ENCODE measurements around the gene UBL4A. TPM values are rescaled to one million over a fixed set of nuclear protein-coding genes. Genes with fewer than 3 reads are reported as not detected.

UBL4A gene
- total RNA-seq, 1 experiment from 2014 or later: 48.3 TPM

DNA sequence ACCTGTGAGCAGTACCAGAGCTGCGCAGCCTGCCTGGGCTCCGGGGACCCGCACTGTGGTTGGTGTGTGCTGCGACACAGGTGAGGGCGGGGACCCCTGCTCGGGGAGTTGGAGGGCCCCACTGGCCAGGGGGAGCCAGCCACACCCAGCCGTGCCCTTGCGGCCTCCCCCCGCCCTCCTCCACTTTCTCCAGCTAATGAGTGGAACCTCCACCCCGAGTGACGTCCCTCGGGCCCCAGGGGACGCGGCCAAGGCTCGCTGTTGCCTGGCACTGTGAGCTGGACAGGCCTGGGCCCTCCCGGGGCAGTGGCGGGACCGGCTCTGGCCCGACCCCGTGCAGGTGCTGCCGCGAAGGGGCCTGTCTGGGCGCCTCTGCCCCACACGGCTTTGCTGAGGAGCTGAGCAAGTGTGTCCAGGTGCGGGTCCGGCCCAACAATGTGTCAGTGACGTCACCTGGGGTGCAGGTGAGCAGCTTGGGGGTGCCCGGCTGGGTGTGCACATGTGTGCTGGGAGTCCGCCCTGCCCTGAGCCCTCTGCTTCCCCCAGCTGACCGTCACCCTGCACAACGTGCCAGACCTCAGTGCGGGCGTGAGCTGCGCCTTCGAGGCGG, 22.7 kb downstream of the UBL4A start:
- DNase-seq (ENCODE audit: low read depth): no peak

DNA sequence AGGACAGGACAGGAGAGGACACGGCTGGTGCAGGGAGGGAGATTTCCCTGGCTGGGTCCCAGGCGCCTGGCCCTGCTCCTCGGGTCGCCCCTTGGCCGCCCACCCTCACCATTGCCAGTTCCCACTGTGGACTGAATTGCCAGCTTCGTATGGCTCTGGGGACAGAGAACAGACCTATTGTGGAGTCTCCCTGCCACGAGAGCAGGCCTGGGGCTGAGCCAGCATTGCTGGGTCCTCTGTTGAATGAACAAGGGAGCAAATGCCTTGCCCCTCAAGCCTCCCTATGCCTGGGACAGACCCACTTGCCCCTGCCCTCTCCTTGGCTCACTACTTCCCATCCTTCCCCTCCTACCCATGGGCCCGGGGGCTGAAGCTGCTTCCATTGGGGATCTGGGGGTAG, 24.0 kb downstream of the UBL4A start:
- DNase-seq (ENCODE audit: low read depth): no peak

DNA sequence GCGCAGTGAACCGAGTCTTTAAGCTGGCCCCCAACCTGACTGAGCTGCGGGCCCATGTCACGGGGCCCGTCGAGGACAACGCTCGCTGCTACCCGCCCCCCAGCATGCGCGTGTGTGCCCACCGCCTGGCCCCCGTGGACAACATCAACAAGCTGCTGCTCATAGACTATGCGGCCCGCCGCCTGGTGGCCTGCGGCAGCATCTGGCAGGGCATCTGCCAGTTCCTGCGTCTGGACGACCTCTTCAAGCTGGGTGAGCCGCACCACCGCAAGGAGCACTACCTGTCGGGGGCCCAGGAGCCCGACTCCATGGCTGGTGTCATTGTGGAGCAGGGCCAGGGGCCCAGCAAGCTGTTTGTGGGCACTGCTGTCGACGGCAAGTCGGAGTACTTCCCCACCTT, 26.1 kb downstream of the UBL4A start:
- no peak for DNase-seq (ENCODE audit: low read depth)

DNA sequence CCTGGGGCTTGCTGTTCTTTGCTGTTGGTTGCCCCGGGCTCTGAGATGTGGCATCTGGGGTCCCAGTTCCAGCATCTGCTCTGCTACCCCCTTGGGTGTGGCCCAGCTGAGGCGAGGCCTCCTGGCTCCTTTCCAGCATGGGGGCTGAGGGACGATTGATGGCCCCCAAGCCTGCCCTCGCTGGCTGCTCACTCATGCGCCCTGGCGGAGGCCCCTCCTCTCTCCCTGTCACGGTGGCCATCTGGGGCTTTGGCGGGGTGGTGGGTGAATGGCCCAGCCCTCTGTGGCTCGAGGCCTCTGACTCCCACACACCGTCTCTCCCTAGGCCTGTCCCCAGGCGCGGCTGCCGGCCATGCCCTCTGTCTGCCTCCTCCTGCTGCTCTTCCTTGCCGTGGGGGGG, 26.6 kb downstream of the UBL4A start:
- no peak for DNase-seq (ENCODE audit: low read depth)

DNA sequence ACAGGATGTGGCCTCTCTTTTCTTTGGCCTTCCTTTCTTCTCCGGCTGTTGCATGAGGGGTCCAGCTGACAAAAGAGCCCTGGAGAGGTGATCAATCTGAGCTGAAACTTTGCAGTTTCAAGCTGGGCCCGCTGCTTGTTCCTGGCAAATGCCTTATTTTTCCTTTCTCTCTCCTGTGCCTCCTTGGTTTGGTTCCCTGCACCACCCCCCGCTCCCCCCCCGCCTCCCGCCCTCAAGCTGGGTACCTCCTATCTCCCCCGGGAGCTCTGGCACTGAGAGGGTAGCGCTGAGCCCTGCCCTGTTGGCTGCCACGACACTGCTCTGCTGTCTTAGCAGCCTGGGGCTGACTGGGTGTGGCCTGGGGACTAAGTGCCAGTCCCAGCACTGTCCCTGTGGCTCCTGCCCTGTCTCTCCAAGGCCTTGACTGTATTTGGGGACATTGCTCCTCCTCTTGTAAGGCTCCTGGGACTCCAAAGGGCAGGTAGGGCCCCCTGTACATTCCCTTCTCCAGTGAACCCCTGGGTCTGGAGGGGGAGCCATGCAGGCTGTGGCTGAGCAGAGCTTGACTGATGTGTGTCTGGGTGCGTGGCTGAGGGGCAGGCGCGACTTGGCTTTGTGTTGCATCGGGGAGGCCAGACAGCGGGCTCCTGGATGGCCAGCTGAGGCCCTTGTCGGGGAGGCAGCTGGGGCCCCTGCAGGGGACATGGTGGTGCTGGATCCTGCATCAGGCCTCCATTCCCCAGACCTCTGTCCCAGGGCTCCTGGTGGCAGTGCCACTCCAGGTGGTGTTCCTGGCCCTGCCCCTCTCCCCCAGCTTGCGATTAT, 27.2 kb downstream of the UBL4A start:
- DNase-seq (ENCODE audit: low read depth): no peak

DNA sequence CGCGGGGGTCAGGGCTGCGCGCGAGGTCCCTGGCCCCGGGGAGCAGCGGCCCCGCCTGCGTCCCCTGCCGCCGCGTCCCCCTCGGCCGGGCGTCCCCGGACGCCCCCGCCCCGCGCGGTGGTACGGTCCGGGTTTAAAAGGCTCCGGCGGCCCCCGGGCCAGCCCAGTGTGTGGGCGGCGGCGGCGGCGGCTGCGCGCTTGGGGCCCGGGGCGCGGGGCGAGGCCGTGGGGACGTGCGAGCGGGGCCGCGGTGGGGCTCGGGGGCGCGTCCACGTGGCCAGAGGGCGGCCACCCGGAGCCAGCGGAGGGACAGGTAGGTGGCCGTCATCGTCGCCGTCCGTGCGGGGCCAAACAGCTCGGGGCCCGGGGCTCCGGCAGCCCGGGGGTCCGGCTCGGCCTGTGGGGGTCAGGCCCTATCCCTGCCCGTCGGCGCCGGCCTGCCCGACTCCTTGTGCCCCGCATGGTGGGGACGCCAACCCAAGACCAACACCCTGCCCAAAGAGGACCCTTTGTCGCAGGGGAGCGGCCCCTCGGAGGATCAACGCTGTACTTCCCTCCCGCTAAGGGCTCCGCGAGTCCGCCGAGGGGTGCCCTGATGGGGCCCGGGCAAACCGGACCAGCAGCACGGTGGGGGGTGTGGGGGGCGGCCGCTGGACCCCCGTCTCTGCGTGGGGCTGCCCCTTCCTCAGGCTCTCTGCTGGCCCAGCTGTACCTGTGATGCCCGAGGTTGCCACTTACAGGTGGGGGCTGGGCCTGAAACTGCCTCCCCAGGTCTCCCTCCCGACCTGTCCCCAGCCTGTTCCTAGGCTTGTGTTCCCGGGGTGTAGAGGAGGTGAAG, 28.1 kb downstream of the UBL4A start, which contains the start of gene PLXNA3:
TSS of gene PLXNA3 (plus strand) at position 166 of the 838 bp plus-strand sequence. CDS start 1,903 bp downstream, outside the sequence.
- no peak for DNase-seq (ENCODE audit: low read depth)

DNA sequence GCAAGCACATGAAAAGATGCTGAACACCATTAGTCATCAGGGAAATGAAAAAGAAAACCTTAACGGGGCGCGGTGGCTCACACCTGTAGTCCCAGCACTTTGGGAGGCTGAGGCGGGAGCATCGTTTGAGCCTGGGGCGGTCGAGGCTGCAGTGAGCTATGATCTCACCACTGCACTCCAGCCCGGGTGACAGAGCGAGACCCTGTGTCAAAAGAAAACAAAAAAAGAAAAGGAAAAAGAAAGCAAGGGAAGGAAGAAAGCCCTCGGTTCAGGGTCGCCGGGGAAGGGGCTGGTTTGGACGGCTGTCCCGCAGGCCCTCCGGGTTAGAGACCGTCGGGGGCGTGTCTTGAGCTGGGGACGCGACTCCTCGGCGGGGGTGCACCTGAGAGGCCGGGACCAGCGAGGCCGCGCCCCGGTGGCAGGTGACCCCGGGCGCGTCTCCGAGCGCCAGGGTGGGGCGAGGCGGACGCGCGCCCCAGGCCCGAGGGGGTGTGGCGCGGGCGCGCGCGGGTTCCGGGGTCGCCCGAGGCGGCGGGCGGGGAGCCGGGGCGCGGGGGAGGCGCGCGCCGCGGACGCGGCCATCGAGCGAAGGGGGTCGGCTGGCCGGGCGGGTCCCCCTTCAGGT, 28.8 kb downstream of the UBL4A start:
- DNase-seq (ENCODE audit: low read depth): no peak

DNA sequence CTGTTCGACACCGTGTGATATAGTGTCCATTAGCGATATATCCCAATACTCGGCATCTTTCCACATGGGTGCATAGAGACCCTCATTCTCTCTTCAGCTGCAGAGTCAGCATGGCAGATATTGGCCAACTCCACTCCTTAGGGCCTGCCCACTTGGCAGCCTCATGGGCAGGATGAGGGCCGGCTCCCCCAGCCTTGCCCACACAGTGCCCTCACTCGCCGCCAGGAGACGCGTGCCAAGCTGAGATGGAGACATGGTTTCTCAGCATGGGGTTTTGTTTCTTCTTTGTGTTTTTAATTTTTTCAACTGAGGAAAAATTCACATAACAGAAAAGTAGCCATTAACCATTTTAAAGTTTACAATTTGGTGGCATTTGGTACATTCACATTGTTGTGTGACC, 33.6 kb downstream of the UBL4A start:
- DNase-seq (ENCODE audit: low read depth): no peak

DNA sequence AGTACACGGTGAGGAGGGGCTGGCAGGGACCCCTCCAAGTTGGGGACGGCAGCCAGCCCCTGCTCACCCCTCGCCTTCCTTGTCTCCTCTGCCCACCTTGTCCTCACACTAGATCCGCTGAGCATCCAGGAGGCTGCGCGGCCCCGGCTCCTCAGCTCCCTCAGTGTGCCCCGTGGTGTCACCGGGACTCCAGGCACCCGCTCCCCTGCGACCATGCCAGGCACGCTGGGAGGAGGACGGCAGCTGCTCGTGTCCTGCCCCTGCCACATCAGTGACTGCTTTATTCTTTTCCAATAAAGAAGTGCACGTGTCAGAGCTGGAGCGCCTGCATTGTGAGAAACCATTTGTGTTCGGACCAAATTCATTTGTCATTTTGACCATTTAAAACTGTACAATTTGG, 36.1 kb downstream of the UBL4A start:
- DNase-seq (ENCODE audit: low read depth): no peak

DNA sequence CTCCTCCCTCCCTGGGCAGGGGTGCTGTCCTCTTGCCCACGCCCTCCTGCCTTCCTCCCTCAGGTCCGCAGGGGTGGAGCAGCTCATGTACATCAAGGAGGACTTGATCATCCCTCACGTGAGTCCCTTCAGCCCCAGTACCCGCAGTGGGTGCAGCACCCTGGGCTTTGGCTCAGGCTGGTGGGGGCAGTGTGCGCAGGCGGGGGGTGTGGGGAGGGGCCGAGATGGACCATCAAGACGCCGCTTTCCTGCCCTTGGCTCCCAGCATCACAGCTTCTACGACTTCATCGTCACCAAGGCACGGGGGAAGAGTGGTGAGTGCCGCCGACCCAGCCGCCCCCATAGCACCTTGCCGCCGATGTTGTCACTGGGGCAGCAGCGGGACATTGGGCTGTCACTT, 36.8 kb downstream of the UBL4A start:
- no peak for DNase-seq (ENCODE audit: low read depth)

DNA sequence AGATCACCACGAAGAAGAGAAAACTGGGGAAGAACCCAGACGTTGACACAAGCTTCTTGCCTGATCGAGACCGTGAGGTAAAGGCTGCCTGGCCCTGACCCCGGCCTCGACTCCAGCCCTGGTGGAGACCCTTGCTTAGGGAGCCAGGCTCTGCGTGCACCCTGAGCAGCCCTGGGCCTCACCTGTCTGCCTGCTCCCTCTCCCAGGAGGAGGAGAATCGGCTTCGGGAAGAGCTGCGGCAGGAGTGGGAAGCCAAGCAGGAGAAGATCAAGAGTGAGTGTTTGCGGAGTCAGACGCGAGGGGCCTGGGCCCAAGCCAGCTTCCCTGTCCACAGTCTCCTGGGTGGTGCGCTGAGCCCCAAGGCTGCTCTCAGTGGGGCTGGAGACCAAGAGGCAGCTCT, 37.9 kb downstream of the UBL4A start:
- no peak for DNase-seq (ENCODE audit: low read depth)

DNA sequence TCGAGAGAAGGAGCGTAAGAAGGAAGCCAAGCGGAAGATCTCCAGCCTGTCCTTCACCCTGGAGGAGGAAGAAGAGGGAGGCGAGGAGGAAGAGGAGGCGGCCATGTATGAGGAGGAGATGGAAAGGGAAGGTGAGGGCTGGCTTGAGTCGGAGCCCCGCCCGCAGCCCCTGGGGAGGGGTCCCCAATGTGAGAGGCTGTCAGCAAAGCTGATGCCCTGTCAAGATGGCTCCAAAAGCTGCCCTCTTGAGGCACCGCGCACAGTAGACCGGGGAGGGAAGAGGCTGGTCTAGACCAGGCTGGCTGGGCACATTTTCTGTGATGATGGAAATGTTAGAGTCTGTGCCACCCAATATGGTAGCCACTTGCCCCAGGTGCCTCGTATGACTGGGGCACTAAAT, 40.0 kb downstream of the UBL4A start:
- no peak for DNase-seq (ENCODE audit: low read depth)

DNA sequence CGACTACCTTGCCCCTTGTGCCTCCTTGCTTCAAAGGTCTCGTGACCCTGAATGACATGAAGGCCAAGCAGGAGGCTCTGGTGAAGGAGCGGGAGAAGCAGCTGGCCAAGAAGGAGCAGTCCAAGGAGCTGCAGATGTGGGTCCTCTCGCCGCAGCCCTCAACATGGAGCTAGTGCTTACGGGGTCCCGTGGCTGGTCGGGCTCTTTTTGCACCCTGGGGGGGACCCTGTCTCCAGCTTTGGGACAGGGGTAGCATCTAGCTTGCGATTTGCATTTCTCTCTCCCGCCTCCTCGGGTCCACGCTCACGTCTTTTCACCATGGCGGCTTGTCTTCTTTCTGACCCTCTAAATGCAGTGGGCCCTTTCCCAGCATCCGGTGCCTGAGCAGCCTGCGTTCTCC, 40.6 kb downstream of the UBL4A start:
- no peak for DNase-seq (ENCODE audit: low read depth)

DNA sequence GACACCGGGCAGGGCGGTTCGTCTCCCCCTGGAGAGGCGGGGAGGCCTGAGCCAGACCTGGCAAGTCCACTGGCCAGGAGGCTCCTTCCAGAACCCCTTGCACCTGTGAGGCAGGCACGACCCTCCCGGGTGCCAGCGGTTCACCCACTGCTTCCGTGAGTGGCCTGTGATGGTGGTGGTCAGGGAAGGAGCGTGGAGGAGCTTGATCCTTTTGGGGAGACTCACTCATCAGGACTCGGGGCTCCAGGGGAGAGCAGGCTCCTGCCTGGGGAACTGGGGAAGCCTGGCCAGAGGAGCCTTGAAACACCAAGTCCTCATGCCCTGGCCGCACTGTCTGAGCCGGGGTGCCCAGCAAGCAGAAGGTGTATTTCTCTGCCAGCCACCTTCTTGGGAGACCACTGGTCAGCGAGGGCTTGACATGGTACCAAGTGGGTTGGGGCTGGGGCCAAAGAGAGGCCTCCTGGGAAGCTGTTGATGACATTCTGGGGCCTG, 41.6 kb downstream of the UBL4A start:
- DNase-seq (ENCODE audit: low read depth): no peak

DNA sequence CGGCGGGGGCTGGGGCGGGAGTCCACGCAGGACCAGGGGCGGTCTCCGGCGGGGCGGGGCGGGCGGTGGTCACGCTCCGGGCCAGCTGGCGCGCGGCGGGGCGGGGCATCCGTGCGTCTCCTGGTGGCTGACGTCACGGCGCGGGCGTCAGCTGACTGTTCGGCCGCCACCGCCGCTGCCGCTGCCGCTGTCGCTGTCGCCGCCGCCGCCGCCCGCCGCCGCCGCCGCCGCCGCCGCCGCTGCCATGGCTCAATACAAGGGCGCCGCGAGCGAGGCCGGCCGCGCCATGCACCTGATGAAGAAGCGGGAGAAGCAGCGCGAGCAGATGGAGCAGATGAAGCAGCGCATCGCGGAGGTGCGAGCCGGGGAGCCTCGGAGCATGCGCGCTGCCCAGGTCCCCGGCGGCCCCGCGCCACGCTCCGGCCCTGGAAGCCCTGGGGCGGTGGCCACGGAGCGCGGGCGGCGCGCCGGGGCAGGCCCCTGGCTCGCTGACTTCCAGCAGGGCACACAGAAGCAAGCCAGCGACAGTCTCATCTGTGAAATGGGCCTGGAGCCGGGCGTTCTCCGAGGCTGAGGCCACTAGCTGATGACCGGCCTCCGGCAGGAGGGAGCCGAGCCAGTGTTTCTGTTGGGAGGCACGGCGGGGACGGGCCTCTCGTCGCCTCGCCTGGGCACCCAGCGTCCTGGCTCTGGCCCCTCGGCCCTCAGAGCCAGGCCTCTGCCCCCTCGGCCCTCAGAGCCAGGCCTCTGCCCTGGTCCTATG, 42.2 kb downstream of the UBL4A start, which contains the start of gene FAM50A:
TSS of gene FAM50A (plus strand) at position 150 of the 763 bp plus-strand sequence. CDS start at position 245, 95 bp downstream.
- peak; percentile 50 for DNase-seq (ENCODE audit: low read depth)

DNA sequence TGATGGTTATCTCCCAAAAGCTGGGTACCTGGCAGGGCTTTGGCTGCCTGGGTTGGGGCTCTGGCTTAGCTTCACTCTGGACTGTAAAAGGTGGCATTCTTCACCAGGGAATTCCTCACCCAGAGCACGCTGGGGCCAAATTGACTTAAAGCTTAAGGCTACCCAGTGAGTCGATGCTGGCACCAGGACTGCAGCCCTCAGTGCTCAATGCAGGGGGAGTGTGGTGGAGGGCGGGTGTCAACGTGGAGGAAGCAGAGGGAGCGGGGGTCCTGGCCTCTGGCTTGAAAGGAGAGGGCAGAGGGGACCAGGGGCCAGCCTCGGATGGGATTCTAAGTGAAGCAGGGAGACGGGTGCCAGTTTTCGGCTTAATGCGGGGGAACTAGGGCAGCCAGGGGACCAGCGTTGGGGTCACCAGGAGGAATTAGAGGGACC, 42.9 kb downstream of the UBL4A start:
- no peak for DNase-seq (ENCODE audit: low read depth)

DNA sequence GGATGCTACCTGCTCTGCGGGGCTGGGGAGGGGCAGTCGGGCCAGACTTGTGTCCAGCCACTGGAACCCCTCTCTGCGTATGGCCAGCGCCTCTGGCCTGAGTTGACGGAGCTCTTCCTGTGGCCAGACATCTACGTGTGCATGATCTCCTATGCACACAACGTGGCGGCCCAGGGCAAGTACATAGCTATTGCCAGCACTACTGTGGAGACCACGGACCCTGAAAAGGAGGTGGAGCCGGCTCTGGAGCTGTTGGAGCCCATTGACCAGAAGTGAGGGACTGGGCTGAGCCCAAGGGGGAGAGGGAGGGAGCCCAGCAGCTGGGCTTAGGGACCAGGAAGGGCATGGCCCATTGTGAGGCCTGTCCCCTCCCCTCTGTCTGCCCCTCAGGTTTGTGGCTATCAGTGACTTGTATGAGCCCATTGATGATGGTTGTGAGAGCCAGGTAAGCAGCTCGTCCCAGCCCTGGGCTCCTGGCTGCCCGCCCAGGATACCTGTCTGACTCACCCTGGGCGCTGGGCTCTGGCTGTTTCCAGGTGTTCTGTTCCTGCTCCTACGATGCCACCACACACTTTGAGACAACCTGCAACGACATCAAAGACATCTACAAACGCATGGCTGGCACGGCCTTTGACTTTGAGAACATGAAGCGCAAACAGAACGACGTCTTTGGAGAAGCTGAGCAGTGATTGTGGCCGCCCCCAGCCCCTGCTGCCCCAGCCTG, 44.3 kb downstream of the UBL4A start:
- DNase-seq (ENCODE audit: low read depth): no peak

DNA sequence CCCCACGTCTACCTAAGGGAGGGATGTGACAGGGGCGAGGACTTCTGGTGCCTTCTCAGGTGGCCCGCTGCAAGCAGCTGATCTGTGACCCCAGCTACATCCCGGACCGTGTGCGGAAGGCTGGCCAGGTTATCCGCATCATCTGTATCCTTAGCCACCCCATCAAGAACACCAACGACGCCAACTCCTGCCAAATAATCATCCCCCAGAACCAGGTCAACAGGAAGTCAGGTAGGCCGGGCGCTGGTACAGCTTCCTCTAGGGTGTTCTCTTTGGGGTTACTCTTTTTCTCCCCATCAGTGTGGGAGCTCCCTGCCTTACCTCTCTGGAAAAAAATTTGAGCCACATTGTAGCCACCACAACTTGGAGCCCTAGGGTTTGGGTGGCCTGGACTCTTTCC, 44.9 kb downstream of the UBL4A start:
- DNase-seq (ENCODE audit: low read depth): no peak

DNA sequence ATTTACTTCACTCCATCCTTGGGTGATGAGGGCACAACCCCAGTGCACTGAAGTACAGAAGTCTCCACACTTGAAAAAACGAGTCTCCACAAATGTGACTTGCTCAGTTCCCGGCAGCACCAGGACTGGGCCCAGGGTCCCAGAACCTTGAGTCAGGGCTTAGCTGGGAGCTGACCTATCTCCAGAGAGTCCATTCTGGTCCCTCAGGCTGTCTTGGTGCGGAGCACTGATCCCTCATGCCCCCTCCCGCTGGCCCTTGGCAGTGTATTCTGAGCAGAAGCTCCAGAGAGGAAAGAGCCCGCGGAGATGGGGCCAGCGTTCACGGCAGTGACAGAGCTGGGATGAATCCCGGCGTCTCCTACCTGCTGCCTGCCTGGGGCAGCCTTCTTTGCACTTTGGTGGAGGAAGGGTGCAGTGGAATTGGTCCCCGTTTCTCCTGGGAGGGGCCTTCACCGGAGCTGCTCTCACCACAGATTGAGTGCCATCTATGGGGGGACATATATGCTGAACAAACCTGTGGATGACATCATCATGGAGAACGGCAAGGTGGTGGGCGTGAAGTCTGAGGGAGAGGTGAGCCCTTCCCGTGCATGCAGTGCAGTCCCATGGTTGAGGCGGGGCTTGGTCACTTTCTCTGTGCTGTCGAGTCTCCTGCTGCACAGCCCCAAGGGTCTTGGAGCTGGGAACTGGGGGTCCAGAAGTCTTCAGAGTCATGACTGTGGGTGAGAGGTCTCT, 45.6 kb downstream of the UBL4A start:
- no peak for DNase-seq (ENCODE audit: low read depth)

All from LHCN-M2 (cell line).